Raji (cell line): ENCODE data around the gene GPX8.

Experiments used
- POLR2A ChIP-seq: IDR thresholded peaks from 2 replicates; pipeline ENCODE4 v1.6.1; 2011; ENCODE audit warnings: low read depth, low read length, control low read depth; ENCODE audit not compliant: insufficient read depth

Gene GPX8, protein sequence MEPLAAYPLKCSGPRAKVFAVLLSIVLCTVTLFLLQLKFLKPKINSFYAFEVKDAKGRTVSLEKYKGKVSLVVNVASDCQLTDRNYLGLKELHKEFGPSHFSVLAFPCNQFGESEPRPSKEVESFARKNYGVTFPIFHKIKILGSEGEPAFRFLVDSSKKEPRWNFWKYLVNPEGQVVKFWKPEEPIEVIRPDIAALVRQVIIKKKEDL

DNA sequence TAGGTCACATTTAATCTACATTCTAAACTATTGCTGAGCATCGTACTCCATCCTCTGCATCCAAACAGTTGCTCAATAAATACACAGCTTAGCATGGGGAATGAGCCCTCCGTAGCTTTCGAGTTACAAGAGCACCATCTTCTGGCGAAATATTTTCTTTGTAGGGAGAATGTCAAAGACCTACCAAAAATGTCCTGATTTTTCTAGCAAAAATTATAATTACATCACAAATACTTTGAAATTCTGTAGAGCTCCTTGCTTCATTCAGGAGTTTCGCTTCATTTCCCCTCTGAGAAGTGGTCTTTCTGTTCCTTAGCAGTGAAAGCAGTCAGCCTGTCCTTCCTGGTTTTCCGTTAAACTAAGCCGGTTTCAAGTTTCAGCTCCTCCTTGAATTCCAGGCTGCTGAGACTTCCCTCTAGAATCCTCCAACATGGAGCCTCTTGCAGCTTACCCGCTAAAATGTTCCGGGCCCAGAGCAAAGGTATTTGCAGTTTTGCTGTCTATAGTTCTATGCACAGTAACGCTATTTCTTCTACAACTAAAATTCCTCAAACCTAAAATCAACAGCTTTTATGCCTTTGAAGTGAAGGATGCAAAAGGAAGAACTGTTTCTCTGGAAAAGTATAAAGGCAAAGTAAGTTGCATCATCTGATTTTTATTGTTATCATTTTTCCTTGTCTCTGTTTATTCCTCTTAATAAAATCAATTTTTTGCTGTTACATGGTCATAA lies at the start of gene GPX8:
Gene GPX8 (plus strand): TSS at position 409 of the 730 bp plus-strand sequence. CDS start 22 bp downstream, at position 431.
- TF ChIP-seq POLR2A, result no peak

DNA sequence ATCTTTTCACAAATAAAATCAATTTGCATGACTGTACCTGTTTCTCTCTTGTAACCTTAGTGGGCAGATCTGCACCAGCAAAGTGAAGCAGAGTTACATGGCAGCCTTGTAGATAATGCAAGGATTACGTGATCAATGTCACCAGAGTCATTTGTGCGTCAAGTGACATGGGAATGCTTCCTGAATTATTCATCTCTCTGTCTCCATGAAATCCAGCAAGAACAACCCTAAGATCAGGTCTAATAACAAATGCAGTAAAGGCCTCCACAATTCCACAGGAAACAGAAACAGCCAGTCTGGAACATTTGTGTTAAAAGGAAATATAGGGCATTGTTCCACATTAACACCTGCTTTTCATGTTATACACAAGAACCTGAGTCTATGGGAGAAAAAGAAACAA lies 49.8 kb upstream of the GPX8 start:
- TF ChIP-seq POLR2A, result no peak

DNA sequence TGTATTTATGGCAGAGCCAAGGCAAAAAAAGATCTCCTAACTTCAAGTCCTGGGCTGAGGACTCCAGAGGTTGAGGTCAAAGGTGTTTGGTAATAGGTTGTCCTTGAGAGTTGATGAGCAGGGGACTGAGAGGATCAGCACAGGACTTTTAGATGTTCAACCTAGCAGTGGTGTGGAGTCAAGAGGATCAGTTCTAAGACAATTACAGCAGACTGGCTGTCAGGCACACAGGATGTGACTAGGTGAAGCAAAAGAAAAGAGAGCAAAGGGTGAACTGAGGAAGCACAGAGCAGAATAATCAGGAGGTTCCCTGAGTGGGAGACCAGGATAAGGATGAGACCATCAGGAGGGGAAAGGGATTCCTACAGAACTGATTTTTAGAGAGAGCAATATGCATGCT lies 46.6 kb upstream of the GPX8 start:
- TF ChIP-seq POLR2A, result no peak

DNA sequence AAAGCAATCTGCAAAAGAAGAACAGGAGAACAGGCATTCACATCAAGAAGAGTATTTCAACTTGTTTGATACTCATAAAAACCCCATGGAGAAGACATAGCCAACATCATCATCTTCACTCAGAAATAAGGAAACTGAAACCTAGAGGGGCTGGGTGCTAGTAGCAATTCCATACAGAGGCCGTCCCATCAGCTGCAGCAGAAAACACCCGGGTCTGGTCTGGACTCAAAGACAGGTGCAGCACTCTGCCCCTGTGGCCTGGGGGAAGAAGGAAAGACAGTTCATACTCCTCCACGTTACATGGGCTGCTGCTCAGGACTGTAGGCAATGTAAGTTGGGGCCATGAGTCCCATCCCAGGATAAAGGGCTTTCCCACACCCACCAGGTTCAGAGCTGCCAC lies 45.9 kb upstream of the GPX8 start:
- no peak for TF ChIP-seq POLR2A

DNA sequence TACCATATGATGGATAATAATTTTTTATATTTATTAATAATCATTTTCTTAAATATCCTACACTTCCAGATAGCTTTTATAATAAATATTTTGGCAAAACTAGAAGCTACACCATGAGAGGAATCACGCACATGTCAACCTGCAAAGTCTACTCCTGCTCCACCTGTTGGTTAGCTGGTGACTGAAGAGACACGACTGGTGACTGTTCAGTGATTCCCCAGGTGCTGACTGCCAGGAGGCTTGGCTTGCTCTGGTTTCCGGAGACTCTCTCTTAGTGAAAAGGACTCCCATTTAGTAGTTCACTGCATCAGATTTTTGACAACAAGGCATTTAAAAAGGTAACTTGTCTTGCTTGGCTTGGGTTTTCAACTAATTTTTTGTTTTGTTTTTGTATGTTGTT lies 36.6 kb upstream of the GPX8 start:
- no peak for TF ChIP-seq POLR2A

DNA sequence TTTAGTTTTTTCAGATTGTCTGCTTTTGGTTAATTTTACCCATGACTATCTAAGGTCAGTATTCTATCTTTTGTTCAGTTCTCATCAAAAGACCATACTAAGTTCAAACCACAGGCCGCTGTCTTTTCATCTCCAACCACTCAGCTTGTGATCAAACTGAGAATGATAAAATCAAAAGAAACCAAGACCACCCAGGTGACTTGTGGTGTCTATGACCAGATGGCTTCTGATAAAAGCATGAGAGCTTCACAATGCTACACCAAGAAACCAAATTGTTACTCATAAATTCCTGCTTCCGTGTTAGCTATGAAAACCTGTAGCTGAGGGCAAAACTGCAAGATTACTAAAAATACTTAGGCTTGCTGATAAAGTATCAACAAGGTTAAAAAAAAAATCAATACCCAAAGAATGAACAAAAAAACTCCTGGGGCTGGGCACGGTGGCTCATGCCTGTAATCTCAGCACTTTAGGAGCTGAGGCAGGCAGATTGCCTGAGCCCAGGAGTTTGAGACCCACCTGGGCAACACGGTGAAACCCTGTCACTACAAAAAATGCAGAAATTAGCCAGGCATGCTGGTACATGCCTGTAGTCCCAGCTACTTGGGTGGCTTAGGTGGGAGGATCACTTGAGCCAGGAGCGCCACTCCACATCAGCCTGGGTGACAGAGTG lies 25.8 kb upstream of the GPX8 start:
- no peak for TF ChIP-seq POLR2A

DNA sequence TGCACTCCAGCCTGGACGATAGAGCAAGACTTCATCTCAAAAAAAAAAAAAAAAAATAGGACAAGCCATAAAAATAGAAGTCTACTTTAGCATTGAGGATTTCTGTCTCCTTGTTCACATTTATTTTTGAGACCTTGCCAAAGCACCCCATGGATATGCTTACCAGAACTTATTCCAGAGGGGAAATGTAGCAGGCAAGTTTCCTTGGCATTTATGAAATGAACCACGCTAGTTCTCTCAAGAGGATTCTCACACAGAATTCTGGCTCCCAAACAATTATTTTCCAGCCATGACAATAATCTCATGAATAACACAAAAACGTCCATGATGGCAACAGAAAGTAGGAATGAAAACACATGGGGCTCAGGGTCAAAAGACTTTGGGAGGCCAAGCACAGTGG lies 23.4 kb upstream of the GPX8 start:
- TF ChIP-seq POLR2A, result no peak

DNA sequence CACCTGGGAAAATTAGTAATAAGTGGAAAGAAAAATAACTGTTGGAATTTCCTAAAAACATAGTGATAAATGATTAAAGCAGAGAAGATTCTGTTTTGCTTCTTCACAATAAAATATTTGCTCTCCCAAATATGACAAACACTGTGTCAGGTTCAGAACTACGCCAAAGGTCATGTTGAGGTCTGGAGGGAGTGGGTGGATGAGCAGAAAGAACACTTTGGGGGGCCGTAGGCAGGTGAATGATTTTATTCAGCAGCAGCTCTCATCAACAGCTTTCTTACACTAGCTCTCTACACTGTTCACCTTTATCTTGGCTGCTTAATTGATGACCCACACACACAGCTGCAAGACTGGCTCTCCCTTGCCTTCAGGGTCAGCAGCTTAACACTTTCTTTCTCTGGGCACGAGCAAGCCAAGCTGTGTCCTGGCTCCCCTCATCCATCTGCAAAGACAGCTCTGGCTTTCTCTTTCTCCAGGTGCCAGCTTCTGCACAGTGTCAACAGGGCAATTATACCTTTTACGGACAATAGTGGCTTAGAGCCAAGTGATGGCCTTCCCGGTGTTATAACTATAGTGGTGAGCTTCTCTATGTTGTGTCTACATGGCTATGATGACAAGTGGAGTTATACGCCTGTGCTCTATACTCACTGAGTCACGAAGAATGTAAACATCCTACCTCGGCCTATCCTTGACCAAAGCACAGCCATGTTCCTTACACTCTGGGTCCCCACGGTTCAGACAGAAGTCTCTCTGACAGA lies 18.9 kb upstream of the GPX8 start:
- TF ChIP-seq POLR2A, result no peak

DNA sequence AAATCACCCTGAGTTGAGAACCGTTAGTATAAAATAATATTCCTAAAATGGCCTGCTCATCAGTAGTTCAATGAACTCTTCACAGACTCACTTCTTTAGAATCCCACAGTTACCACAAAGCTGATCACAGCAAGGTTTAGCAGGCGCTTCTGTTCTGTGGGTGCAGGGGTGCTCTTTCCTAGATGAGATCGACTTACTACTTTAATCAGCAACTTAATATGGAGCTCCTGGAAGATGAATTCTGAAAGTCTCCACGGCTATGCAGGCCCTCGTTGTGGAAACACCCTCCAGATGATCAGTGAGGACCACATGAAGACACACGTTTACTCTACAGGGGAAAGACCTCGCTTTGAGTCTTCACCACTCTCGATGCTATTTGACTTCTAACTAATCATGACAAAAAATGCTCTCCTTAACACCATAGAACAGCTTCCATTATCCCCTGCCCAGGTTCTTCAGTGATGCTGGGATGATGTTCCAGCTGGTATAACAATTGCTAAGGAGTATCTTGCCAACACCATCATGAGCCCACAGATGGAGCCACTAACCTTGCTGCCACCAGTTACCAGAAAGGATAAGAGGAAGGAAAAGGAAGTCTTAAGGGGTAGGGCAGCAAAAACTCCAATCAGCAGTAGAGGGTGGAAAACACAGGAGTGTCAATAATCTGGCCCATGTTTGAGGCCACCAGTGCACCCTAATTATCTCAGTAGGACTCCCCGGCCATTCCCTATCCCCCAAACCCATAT lies 17.9 kb upstream of the GPX8 start:
- TF ChIP-seq POLR2A, result no peak

DNA sequence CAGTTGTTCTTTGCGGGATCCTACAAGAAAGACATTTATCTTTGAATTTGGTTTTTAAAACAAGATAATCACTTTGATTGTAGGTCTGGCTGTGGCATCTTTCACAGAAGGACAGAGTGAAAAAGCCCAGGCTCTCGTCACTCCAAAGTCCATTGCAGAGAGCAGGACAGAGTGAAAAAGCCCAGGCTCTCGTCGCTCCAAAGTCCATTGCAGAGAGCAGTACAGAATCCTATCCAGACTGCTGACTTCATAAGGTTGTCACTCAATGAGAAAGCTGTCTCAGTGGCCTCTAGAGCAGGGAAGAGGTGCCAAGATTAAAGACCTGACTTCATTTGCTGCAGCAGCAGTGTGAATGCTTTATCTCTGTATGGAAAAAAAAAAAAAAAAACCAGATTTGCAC lies 16.3 kb upstream of the GPX8 start:
- no peak for TF ChIP-seq POLR2A

DNA sequence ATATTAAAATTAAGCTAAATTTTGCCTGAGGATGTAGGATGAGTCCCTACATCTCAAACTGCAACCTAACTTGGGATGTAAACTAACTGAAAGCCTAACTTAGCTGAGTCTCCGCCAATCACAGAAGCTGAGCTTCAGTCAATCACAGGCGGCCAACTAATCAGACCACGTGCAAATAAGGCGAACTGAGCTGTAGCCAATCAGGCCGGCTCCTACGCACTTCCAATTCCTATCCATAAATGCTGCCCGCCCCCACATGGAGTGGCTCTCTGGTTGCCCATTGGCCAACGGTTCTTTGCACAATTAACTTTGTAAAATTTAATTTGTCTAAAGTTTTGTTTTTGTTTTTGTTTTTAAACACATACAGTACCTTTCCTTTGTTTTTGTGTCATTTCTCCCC lies 13.9 kb upstream of the GPX8 start:
- TF ChIP-seq POLR2A, result no peak

DNA sequence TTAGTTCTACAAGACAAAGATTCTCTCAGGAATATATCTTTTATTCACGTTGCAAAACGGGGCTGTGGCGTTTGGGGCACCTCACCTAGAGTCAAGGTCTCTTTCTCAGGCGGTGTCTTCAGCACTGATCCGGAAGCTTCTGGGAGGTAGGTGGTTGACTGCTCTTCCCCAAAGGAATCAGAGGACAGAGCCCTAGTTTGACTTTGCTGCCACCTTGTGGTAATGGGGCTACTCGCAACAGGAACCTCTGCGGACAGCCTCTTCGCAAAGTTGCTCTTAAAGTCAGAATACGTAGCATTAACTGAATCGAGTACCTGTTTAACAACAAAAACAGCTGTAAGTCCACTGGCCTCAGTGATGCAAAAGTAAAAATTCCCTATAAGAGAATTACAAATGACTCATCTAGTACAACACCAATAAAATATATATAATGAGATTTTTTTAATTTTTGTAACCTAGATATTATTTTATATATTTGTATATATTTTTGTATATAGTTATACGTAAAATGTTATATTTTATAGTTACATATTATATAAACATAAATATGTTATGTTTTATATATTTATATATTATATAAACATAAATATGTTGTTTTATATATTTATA lies 13.3 kb upstream of the GPX8 start:
- no peak for TF ChIP-seq POLR2A

DNA sequence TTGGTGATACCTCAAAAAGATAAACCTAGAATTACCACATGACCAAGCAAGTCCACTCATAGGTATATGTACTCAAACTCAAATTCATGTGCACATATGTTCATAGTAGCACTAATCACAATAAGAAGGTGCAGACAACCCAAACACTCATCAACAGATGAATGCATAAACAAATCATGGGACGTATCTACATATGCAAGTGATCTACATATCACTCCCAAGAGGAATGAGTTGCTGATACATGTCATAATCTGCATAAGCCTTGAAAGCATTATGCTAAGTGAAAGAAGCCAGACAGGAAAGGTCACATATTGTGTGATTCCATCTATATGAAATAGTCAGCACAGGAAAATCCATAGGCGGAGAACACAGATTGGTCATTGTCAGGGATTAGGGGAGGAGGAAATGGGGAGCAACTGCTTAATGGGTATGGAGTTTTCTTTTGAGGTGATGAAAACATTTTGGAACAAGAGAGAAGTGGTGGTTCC lies 10.6 kb upstream of the GPX8 start:
- TF ChIP-seq POLR2A, result no peak

DNA sequence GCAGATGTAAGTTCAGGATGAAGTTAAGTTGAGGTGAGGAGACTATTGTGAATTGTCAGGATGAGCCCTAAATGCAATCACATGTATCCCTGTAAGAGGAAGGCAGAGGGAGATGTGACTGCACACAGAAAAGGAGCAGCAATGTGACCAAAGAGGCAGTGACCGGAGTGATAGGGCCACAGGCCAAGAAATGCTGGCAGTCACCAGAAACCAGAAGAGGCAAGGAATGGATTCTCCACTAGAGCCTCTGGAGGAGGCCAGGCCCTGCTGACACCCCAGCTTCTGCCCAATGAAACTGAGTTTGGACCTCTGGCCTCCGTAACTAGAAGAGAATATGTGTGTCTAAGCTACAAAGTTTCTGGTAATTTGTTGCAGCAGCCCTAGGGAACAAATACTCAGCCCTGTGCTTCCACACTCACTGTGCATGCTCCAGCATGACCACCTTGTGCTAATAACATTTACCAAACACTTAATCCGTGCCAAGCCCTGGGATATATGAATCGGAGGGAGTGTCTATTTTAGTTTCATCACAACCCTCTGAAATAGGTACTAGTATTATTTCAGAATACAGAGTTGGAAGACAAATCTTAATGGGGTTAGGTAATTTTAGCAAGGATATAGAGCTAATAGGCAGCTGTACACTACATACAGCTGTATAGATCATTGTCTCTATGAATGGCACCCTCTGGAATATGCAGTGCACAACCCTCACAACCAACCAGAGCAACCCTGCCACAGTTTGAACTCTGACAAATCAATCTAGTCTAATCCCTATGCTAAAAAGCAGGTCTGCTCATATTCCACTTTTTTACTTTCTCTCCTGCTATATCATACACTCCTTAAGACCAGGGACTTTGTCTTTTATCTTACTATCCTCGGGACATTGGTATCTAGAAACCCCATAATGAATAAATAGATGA lies 7.8 kb upstream of the GPX8 start:
- no peak for TF ChIP-seq POLR2A

DNA sequence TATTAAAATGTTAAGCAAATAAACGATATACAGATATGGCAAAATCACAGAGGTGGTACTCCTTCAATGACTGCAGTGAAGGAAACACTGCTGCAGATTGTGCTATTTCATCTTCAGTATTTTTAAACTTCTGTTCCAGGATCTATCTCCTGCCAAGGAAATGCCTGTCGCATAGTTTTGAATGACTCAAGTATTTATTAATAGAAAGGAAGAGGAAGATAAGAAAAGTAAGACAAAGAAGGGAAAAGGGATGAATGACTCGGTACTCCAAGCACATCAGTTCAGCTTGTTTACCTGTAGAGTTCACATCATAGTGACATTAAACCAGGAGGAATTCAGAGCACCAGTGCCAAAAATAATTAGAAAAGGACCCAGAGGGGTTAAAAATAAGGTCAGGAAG lies 5.1 kb upstream of the GPX8 start:
- TF ChIP-seq POLR2A, result no peak
